Glutamatergic neuron (in vitro differentiated cells): ENCODE data around the gene LRRC3. TPM values are rescaled to one million over a fixed set of nuclear protein-coding genes. Genes with fewer than 3 reads are reported as not detected.

Experiments
- DNase-seq: peaks from one replicate; pipeline ENCODE4 v3.0.0; 2022
- H3K27ac Mint-ChIP-seq: one replicate; pipeline ENCODE4 v1.8.0; 2020; ENCODE audit warnings: mild to moderate bottlenecking, mixed read lengths, inconsistent platforms; ENCODE audit not compliant: unreplicated experiment
- H3K27me3 Mint-ChIP-seq: one replicate; pipeline ENCODE4 v1.8.0; 2020; ENCODE audit warnings: mild to moderate bottlenecking, moderate library complexity, mixed read lengths, inconsistent platforms; ENCODE audit not compliant: unreplicated experiment
- H3K36me3 Mint-ChIP-seq: one replicate; pipeline ENCODE4 v1.8.0; 2020; ENCODE audit warnings: mild to moderate bottlenecking, mixed read lengths, inconsistent platforms; ENCODE audit not compliant: unreplicated experiment
- H3K4me1 Mint-ChIP-seq: one replicate; pipeline ENCODE4 v1.8.0; 2020; ENCODE audit warnings: mild to moderate bottlenecking, low read depth, mixed read lengths, inconsistent platforms; ENCODE audit not compliant: unreplicated experiment
- H3K4me3 Mint-ChIP-seq: one replicate; pipeline ENCODE4 v1.8.0; 2020; ENCODE audit warnings: mild to moderate bottlenecking, mixed read lengths, inconsistent platforms; ENCODE audit not compliant: unreplicated experiment
- H3K9me3 Mint-ChIP-seq: one replicate; pipeline ENCODE4 v1.8.0; 2020; ENCODE audit warnings: mild to moderate bottlenecking, moderate library complexity, mixed read lengths, inconsistent platforms; ENCODE audit not compliant: unreplicated experiment
- CTCF ChIP-seq: fragments of 200-600 bp; sonication (generic); IDR thresholded peaks from one replicate; pipeline ENCODE4 v1.5.0; 2021; ENCODE audit not compliant: partially characterized antibody, unreplicated experiment
- total RNA-seq: library from RNA; stranded (reverse); fragmentation: NEBNext Ultra II Directional; extraction: Animal tissue kit (Norgen Biotek cat#: 25700); gene quantifications from one replicate; pipeline ENCODE4 v1.2.1, GENCODE V29; 2021; ENCODE audit not compliant: unreplicated experiment

Gene LRRC3
- total RNA-seq, 1 donor from 2014 or later: 5.8 TPM

- TF ChIP-seq CTCF: no peak
- H3K36me3 Mint-ChIP-seq: peaks cover 4% of the 10 kb centered on the region
- peaks cover 8% of the 10 kb centered on the region for H3K9me3 Mint-ChIP-seq
- H3K4me3 Mint-ChIP-seq: no peak overlapping the region
- no peak for DNase-seq
- H3K27me3 Mint-ChIP-seq: peaks cover 1% of the 10 kb centered on the region
- no peak overlapping the region for H3K27ac Mint-ChIP-seq
- no peaks in the 10 kb centered on the region for H3K4me1 Mint-ChIP-seq
Measured at GRCh38 chr21:44485796-44486195, 30.5 kb downstream of the LRRC3 start.

GRCh38 chr21:44486302-44486701 is 31.0 kb downstream of the LRRC3 start:
- Mint-ChIP-seq H3K27me3 (peaks cover 1% of the 10 kb centered on the region), H3K36me3 (peaks cover 4% of the 10 kb centered on the region), H3K27ac (no peak overlapping the region), H3K4me1 (no peaks in the 10 kb centered on the region), H3K9me3 (peaks cover 8% of the 10 kb centered on the region), H3K4me3 (peak overlapping the region; percentile 61)
- TF ChIP-seq CTCF: no peak
- DNase-seq: no peak

GRCh38 chr21:44487831-44488230 is 32.5 kb downstream of the LRRC3 start:
- Mint-ChIP-seq H3K4me3 (no peak overlapping the region), H3K27me3 (peaks cover 1% of the 10 kb centered on the region), H3K9me3 (peaks cover 12% of the 10 kb centered on the region), H3K27ac (no peak overlapping the region), H3K36me3 (peaks cover 17% of the 10 kb centered on the region), H3K4me1 (no peaks in the 10 kb centered on the region)
- peak; percentile 66 for TF ChIP-seq CTCF
- no peak for DNase-seq

GRCh38 chr21:44489962-44490361 is 34.7 kb downstream of the LRRC3 start:
- Mint-ChIP-seq H3K27ac (no peak overlapping the region), H3K27me3 (no peaks in the 10 kb centered on the region), H3K9me3 (peaks cover 12% of the 10 kb centered on the region), H3K36me3 (peaks cover 23% of the 10 kb centered on the region), H3K4me1 (no peaks in the 10 kb centered on the region), H3K4me3 (no peak overlapping the region)
- peak; percentile 13 for TF ChIP-seq CTCF
- no peak for DNase-seq

- peaks cover under 1% of the 10 kb centered on the region for H3K27me3 Mint-ChIP-seq
- no peak overlapping the region for H3K4me3 Mint-ChIP-seq
- peaks cover 14% of the 10 kb centered on the region for H3K9me3 Mint-ChIP-seq
- H3K4me1 Mint-ChIP-seq: no peaks in the 10 kb centered on the region
- no peak for DNase-seq
- H3K36me3 Mint-ChIP-seq: peaks cover 26% of the 10 kb centered on the region
- no peak for TF ChIP-seq CTCF
- no peak overlapping the region for H3K27ac Mint-ChIP-seq
Measured at GRCh38 chr21:44490405-44490804, 35.1 kb downstream of the LRRC3 start.
